HG03135 (cell line): ENCODE results near the gene NOX3.
"Not testable (repeated sequence)": the region's sequence is repeated elsewhere in the genome, so short reads cannot be mapped to it uniquely, and the experiment has no call there.

Experiments used
- ATAC-seq: cut with Tn5 transposase; IDR thresholded peaks from one replicate; pipeline ENCODE4 v1.9.1; 2021; ENCODE audit warnings: mild to moderate bottlenecking, moderate library complexity; ENCODE audit not compliant: unreplicated experiment

NOX3 gene

DNA sequence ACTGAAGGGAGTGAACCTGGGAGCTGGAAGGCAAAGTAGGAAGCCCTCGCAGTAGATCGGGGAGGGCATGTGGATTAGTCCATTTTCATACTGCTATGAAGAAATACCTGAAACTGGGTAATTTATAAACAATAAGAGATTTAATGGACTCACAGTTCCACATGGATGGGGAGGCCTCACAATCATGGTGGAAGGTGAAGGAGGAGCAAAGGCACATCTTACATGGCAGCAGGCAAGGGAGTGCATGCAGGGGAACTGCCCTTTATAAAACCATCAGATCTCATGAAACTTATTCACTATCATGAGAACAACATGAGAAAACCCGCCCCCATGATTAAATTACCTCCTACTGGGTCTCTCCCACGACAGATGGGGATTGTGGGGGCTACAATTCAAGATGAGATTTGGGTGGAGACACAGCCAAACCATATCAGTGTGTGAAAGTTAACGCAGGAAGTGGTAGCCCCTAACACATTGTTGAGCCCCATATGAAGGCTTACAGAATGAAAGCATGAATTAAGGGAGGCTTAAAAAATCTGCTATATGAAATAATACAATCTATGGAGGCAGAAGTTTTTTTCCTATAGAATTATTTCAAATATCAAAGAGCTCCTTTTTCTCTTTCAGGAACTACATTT lies 15.5 kb upstream of the NOX3 start:
- ATAC-seq: not testable (repeated sequence)

DNA sequence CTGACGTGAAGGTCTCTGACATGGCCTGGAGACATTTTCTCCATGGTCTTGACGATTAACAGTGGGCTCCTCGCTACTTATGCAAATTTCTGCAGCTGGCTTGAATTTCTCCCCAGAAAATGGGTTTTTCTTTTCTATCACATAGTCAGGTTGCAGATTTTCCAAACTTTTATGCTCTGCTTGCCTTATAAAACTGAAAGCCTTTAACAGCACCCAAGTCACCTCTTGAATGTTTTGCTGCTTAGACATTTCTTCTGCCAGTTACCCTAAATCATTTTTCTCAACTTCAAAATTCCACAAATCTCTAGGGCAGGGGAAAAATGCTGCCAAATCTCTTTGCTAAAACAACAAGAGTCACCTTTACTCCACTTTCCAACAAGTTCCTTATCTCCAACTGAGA lies 12.9 kb upstream of the NOX3 start:
- ATAC-seq: not testable (repeated sequence)

DNA sequence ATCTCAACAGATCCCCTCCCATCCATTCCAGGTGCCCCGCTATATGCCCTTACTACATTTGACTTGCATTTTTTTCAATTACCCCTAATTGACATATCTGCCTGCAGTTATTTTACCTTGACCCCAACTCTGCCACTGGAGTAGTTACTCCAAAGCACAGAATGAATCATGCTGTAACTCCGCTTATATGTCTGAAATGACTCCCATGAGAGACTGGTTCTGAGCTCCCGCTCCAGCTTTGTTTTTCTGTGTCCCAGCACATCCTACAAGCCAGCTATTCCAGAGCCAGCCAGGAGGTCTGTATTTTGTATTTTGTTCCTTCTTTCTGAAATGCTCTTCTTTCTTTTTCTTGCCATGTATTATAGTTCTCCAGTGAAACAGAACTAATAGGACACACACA lies 10.9 kb upstream of the NOX3 start:
- no peak for ATAC-seq

DNA sequence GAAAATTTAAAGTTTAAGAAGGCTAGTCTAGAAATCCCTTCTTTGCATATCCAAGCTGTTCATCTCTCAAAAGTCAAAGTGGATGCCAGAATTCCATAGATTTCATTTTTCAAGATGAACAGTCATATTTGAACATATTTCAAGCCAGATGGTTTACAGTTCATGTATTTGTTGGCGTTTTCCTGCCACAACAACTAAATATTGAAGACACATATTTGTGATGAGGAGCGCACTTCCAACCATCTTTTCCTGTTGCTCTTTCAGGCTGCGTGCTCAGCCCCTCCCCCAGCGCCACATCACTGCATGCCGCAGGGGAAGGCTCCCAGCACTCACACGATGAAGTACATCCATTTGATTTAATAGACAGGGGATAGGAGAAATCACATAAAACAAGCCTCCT lies 5.9 kb upstream of the NOX3 start:
- no peak for ATAC-seq

DNA sequence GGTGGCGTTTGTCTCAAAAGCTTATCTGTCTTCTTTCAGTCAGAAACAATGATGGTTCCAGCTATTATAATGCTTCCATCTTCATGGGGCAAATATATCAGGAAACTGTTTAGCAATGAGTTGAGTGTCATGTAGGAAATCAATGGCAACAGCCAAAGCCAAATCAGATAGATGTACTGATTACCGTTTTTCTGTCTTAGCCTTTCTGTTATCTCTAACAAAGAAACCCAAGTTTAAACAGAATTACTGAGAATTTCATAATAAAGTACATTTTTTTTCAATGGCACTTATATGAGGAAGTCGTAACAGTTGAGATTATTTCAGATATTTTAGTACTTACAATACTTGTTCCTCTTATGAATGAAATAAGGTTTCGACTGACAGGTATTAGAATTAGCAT lies 1.2 kb downstream of the NOX3 start:
- no peak for ATAC-seq

DNA sequence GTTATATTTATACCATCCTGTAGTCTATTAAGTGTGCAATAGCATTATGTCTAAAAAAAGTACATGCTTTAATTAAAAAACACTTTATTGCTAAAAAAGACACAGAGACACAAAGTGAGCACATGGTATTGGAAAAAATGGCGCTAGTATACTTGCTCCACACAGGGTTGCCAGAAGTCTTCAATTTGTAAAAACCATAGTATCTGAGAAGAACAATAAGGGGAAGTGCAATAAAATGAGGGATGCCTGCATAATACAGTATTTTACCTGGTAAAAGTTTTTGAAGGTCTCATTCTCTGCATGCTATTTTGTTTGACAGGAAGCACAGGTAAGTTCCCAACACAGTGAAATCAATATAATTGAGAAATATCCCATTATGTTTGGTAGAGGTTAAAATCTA lies 1.6 kb downstream of the NOX3 start:
- ATAC-seq: no peak

DNA sequence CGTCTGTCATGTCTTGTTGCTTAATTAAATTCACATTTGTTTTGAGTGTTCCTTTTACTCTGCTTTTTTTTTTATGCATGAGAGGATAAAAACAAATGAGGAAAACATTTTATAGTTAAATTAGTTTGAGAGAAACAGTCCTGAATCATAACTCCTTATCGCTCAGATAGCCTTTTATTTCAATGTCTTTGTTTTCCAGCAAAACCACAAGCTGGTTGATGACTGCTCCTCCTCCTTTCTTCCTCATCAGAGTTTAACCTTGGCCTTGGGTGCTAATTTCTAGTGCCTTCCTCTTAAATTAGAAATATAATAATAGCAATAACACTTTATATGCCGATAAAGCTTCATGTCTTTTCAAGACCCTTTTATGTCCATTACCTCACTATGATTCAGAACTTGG lies 3.1 kb downstream of the NOX3 start:
- no peak for ATAC-seq

DNA sequence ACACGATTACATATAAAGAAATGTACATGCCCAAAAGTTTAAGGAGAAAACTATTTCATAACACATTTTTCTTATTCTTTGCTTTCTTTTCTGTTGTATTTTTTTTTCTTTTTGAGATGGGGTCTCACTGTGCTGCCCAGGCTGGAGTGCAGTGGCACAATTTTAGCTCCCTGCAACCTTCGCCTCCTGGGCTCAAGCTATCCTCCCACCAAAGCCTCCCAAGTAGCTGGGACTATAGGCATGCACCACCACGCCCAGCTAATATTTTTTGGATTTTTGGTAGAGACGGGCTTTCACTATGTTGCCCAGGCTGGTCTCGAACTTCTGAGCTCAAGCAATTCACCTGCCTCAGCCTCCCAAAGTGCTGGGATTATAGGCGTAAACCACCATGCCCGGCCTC lies 4.1 kb downstream of the NOX3 start:
- not testable (repeated sequence) for ATAC-seq

DNA sequence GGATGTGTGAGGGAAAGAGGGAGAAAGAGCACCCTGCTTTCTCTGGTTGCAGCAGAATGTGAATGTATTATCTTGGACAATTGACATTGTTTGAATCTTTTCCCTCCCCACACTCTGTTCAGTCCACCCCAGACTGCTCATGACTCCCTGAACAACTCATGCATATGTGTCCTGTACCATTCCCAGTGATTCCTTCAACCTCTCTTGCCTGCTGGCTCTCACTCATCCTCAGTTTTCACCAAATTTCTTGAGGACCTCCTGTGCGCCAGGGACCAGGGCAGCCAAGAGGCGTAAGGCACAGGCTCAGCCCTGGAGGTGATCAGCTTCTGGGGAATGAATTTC lies 5.4 kb downstream of the NOX3 start:
- no peak for ATAC-seq

DNA sequence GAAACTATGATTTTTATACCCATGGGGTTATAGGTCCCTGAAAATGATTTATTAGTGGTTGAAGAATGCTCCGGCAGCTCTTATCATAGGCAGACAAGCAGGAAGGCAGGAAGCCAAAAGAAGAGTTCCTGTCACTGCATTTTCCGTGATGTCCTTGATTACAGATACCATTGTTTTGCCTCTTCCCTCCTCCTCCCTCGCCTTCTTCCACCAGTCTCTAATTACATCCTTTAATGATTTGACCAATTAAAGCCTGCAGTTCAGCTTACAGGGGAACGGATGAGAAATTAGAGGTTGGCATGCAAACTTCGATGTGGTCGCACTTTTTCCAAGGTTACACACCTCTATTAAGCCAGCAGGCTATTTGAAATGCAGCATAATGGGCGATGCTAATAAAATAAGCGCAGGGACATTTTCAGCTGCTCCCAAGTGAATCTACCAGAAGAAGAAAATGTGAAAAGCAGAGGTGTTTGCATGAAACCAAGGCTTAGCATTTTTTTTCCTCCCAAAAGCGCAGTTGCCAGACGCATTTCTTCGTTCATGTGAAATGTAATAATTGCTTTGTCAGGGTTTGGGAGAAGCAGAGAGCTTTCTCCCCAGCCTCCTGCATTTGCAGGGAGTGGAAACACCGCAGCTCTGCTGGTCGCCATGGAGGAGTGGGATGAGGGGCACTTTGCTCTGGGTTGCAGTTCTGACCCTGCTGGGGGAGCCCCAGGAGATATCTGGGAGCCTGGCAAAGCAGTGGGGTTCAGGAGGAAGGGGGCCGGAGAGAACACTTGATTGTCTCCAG lies 6.0 kb downstream of the NOX3 start:
- no peak for ATAC-seq

DNA sequence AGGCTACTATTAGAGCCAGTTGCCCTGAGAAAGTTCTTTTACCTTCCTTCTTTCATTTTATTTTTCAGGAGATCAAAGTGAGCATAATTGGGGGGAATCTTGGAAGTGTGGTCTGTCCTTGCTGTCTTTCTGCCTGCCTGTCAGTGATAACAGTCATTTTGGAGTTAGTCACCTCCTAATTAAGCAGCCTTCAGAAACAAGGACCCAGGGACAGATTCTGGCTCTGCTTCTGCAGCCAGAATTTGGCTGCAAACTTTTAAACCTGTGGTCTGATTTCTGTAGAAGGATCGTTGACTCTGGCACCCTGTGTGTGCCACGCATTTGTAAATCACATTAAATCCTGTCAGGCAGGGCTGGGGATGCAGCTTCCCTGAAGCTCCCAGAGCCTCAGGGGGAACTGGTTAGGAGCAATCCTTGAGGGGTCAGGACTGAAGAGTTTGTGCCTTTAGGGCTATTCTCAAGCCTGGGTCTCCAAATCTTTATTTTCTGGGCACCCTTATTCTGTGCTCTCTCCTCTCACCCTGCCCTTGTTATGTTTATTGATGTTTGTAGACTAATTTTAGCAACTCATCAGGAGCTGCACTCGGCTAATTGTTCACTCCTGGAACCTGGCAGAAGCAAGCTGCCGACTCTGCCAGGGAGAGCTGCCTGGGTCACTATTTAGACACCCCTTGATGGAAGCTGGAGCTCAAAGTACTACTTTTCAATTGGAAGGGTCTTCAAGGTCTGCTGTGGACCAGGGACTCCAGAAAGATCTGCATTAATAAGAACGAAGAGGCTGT lies 6.8 kb downstream of the NOX3 start:
- ATAC-seq: no peak

DNA sequence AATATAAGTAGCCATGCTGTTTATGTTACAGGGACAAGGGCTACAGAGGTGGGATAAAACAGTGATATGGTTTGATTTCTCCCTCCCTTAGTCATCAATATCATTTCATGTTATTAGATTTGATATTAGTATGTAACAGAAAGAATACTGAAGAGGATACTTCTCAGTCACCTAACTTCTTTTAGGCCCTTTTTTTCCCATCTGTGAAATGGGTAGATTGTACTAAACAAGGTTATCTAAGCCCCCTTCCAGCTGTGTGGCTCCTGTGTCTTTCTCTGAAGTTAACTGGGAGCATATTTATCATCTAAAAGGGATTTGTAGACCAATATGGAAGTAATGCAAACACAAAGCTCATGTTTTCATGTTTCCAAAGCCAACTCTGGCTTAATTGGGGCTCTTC lies 7.7 kb downstream of the NOX3 start:
- no peak for ATAC-seq

DNA sequence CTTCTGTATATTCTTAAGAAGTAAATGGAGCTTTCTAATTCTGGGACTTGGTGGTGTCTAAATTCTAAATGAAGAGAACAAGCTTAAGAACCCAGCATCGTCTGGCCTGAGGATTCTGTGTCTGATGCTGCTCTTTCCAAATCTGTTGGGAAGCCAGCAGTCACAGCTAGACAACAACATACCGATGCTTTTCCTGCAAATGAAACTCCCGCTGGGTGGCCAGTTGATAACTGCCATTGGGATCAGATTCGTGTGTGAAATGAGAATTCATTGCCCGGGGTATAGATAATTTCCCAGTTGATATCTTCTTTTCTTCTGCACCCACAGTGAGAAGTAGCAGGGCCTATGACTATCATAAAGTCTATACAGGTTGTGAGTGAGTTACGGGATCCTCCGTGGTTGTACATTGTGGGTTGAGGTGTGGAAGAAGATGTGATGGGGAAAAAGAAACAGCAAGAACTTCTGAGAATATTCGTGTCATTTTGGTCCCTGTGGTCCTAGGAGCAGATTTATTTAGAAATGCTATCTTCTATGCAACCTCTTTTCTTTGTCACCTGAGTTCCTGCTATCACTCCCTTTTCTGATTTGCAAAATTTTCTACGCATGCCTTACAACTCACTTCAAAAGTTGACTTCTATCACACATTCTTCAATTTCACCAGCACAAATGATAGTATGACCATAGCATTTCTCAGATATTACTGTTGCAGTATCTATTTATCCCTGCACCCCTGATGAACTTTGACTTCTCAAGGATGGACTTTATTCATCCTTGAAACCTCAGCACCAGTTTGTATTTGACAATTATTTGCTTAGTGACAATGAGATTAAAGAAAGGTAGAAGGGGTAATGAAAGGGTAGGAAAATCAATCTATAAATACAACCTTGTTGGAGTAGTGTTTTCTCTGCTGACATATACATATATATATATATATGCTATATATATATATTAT lies 10.4 kb downstream of the NOX3 start:
- ATAC-seq: no peak

DNA sequence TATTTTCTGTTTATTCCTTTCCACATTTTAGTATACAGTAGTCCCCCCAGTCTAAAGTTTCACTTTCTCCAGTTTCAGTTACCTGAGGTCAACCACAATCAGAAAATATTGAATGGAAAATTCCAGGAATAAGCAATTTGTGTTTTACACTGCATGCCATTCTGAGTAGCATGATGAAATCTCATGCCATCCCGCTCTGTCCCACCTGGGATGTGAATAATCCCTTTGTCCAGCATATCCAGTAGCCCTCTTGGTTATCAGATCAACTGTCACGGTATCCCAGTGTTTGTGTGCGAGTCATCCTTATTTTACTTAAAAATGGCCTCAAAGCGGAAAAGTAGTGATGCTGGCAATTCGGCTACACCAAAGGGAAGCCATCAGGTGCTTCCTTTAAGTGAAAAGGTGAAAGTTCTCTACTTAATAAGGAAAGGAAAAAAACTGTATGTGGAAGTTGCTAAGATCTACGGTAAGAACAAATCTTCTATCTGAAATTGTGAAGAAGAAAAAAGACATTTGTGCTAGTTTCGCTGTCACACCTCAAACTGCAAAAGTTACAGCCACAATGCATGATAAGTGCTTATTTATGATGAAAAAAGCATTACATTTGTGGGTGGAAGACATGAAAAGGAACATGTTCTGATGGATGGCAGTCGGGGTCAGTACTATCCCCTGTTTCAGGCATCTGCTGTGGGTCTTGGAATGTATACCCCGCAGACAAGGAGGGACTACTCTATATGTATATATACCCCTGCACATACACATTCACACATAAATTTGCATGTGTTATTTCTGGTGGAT lies 11.3 kb downstream of the NOX3 start:
- no peak for ATAC-seq

DNA sequence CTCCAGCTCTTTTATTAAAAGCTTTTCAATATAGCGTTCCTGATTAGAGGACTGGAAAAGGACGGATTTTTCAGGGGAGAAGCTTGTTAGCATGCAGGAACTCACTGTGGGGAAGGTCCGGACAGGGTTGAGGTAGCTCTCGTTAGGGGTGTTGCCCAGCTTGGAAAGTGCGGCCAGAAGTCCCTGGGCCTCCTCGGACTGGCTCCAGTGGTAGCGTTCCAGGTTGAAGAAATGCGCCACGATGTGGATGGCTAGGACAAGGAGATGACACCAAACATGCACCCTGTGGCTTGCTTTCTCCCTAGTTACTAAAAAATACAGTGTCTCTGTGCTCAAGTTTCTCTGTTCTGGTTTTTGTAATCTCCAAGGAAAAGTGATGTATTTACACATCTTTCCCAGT lies 12.5 kb downstream of the NOX3 start:
- no peak for ATAC-seq

DNA sequence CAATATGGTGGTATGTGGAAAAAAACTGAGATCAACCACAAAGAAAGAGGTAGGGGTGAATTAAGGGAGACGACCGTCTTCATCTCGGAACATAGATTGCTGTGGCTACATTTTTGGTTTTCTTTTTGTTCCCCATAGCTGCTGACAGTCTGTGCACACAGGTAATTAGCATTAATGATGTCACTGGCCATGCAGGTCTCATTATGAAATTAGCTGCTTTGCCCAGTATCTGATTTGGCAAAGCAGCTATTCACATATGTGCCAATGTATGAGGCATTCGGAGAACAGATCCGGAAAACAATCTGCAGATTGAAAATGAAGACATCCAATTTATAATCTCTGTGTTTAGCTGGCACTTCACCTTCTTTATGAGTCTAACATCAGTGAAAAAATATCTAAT lies 13.1 kb downstream of the NOX3 start:
- no peak for ATAC-seq

DNA sequence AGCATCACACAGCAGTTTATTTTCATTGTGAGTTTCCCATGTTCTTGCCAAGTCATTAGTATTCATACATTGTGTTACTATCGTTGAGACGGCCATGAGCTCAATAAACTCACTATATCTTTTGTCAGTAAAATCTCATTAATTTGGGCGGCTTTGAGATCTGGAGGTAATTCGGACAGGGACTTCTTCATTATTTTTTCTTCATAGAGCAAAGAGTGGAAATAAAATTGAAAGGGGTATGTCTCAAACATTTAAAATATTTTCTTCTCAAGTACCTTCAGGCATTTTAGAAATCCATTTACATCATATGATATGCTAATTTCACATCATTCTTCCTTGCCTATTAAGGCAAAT lies 14.6 kb downstream of the NOX3 start:
- ATAC-seq: no peak

DNA sequence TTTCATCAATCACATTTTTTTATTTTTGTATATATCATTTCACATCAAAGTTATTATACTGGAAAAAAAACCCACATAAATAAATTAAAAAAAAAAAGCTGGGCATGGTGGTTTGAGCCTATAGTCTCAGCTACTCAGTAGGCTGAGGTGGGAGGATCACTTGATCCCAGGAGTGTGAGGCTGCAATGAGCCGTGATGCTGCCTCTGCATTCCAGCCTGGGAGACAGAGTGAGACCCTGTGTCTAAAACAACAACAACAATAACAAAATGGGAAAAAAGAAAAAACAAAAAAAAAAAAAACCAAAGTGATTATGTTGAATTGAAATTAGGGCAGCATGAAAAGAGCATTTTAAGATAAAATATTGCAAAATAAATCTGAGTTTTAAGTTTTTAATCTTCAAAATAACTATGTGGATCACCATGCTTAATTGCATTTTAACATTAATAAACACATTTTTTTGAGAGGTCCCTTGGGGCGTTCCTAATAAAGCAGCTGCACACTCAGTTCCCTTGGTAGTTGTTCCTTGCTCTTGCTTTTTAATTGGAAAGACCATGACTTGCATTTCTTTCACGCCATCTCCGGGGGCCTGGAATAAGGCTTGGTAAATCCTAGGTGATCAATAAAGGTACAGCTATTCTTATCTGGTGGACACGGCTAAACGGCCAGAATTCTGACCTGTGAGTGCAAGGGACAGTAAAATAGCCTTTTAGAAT lies 15.1 kb downstream of the NOX3 start:
- no peak for ATAC-seq

DNA sequence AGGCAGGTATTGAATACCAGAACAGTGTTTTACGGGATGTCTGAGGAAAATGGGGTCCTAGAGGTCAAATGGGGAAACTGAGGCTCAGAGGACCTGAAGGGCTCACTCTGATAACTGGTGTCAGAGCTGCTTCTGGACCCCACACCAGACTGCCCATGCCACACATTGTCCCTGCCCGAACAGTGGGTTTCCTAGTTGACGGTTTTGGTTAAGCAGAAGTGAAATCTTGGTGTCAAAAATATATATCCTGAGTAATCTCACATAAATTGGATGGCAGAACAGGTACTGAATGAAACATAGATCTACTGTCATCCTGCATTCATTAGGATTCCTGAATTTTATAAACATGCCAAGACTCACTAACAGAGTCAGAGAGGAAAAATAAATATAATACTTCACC lies 16.3 kb downstream of the NOX3 start:
- ATAC-seq: peak; percentile 63
